Activated CD4-positive, alpha-beta memory T cell treated with anti-CD3 and anti-CD28 coated beads for 36 hours (primary cell): ENCODE results near the gene GPD2. TPM values are rescaled to one million over a fixed set of nuclear protein-coding genes. Genes with fewer than 3 reads are reported as not detected.
"Not testable (repeated sequence)": the region's sequence is repeated elsewhere in the genome, so short reads cannot be mapped to it uniquely, and the experiment has no call there.

Source experiments
- CTCF ChIA-PET: fragments of 350-600 bp; sonication (Branson Sonifier 250); formaldehyde crosslinking; loops from one replicate; lab custom pipeline; 2021; ENCODE audit warnings: antibody characterized with exemption, inconsistent platforms; lab: Charles Lee
- POLR2A ChIA-PET: fragments of 350-600 bp; sonication (Branson Sonifier 250); formaldehyde crosslinking; loops from one replicate; lab custom pipeline; 2021; ENCODE audit warnings: antibody characterized with exemption; lab: Charles Lee
- DNase-seq: peaks from one replicate; pipeline ENCODE4 v3.0.0-alpha.2; 2020
- H3K27ac Mint-ChIP-seq: one replicate; pipeline ENCODE4 v1.8.0; 2021; ENCODE audit warnings: mixed read lengths
- H3K27me3 Mint-ChIP-seq: one replicate; pipeline ENCODE4 v1.8.0; 2021; ENCODE audit warnings: mixed read lengths
- H3K36me3 Mint-ChIP-seq: one replicate; pipeline ENCODE4 v1.8.0; 2021; ENCODE audit warnings: mixed read lengths
- H3K4me1 Mint-ChIP-seq: one replicate; pipeline ENCODE4 v1.8.0; 2021; ENCODE audit warnings: low read depth, mixed read lengths
- H3K4me3 Mint-ChIP-seq: one replicate; pipeline ENCODE4 v1.8.0; 2021; ENCODE audit warnings: mild to moderate bottlenecking, mixed read lengths
- H3K9me3 Mint-ChIP-seq: one replicate; pipeline ENCODE4 v1.8.0; 2021; ENCODE audit warnings: mixed read lengths
- intact Hi-C: fragments of 100-400 bp; cut with micrococcal nuclease; formaldehyde crosslinking; loops from one replicate; pipeline ENCODE4 v1.15.1; 2023
- total RNA-seq, 2 experiments: library from RNA; stranded (reverse); gene quantifications; one replicate each; pipeline ENCODE4 v1.2.3, GENCODE V29; 2021

Gene GPD2
- total RNA-seq, 2 experiments from 2014 or later: 27.3 to 28.6 TPM

- DNase-seq: no peak
- peak overlapping the region; percentile 33 for H3K27ac Mint-ChIP-seq
- ChIA-PET POLR2A (no interaction called here), CTCF (no interaction called here)
- no peaks in the 10 kb centered on the region for H3K9me3 Mint-ChIP-seq
- intact Hi-C loops: no loop called here
- peaks cover 6% of the 10 kb centered on the region for H3K36me3 Mint-ChIP-seq
- H3K4me3 Mint-ChIP-seq: no peak overlapping the region
- peaks cover 24% of the 10 kb centered on the region for H3K4me1 Mint-ChIP-seq
- H3K27me3 Mint-ChIP-seq: no peaks in the 10 kb centered on the region
Observed at GRCh38 chr2:156483741-156484173, 47.6 kb downstream of the GPD2 start.

- Mint-ChIP-seq H3K27ac (no peak overlapping the region), H3K36me3 (peaks cover 7% of the 10 kb centered on the region), H3K27me3 (no peaks in the 10 kb centered on the region), H3K4me1 (peaks cover 29% of the 10 kb centered on the region), H3K9me3 (no peaks in the 10 kb centered on the region), H3K4me3 (no peak overlapping the region)
- intact Hi-C loops: no loop called here
- DNase-seq: no peak
- ChIA-PET CTCF (interaction anchor here (1.6 kb wide), 1 partner anchor 10 kb away, joined by 3 read pairs; no protein-coding TSS in a partner anchor), POLR2A (no interaction called here)
Observed at GRCh38 chr2:156486147-156486546, 50.0 kb downstream of the GPD2 start.

- ChIA-PET POLR2A (no interaction called here), CTCF (interaction anchor here (1.0 to 1.6 kb wide), 3 partner anchors 11 to 152 kb away, joined by 3 to 4 read pairs (median 3); no protein-coding TSS in a partner anchor)
- intact Hi-C loops: no loop called here
- Mint-ChIP-seq H3K36me3 (peaks cover 10% of the 10 kb centered on the region), H3K9me3 (no peaks in the 10 kb centered on the region), H3K4me1 (peaks cover 33% of the 10 kb centered on the region), H3K27ac (no peak overlapping the region), H3K4me3 (no peak overlapping the region), H3K27me3 (no peaks in the 10 kb centered on the region)
- no peak for DNase-seq
Observed at GRCh38 chr2:156486614-156487013, 50.4 kb downstream of the GPD2 start.

- DNase-seq: no peak
- Mint-ChIP-seq H3K9me3 (no peaks in the 10 kb centered on the region), H3K27ac (no peak overlapping the region), H3K4me1 (peaks cover 34% of the 10 kb centered on the region), H3K36me3 (peaks cover 10% of the 10 kb centered on the region), H3K4me3 (no peak overlapping the region), H3K27me3 (no peaks in the 10 kb centered on the region)
- ChIA-PET CTCF (no interaction called here), POLR2A (no interaction called here)
- intact Hi-C loops: no loop called here
Observed at GRCh38 chr2:156489195-156489594, 53.0 kb downstream of the GPD2 start.

- Mint-ChIP-seq H3K36me3 (peaks cover 9% of the 10 kb centered on the region), H3K27me3 (no peaks in the 10 kb centered on the region), H3K27ac (peak overlapping the region; percentile 69), H3K4me3 (no peak overlapping the region), H3K9me3 (no peaks in the 10 kb centered on the region), H3K4me1 (peaks cover 34% of the 10 kb centered on the region)
- DNase-seq: no peak
- CTCF ChIA-PET: interaction anchor here (1.4 kb wide), 1 partner anchor 154 kb away, joined by 4 read pairs; no protein-coding TSS in a partner anchor
- POLR2A ChIA-PET: no interaction called here
- intact Hi-C loops: loop anchor here (1.0 to 5.0 kb wide), 4 partner anchors 14 to 149 kb away; partner anchors contain the start of gene GPD2
Observed at GRCh38 chr2:156489750-156490465, 53.7 kb downstream of the GPD2 start.

GRCh38 chr2:156490466-156490840 is 54.3 kb downstream of the GPD2 start:
- DNase-seq: no peak
- peaks cover 34% of the 10 kb centered on the region for H3K4me1 Mint-ChIP-seq

GRCh38 chr2:156491176-156491575 is 55.0 kb downstream of the GPD2 start:
- Mint-ChIP-seq H3K36me3 (peaks cover 7% of the 10 kb centered on the region), H3K4me1 (peaks cover 40% of the 10 kb centered on the region), H3K27me3 (no peaks in the 10 kb centered on the region), H3K9me3 (no peaks in the 10 kb centered on the region), H3K4me3 (no peak overlapping the region), H3K27ac (no peak overlapping the region)
- CTCF ChIA-PET: interaction anchor here (1.4 kb wide), 1 partner anchor 156 kb away, joined by 4 read pairs; no protein-coding TSS in a partner anchor
- intact Hi-C loops: loop anchor here (2.0 to 5.0 kb wide), 2 partner anchors 36 to 54 kb away; partner anchors contain the start of gene GPD2
- no peak for DNase-seq
- POLR2A ChIA-PET: interaction anchor here (0.6 kb wide), 1 partner anchor 87 kb away, joined by 5 read pairs; no protein-coding TSS in a partner anchor

More at GRCh38 chr2:156490466-156490840, 54.3 kb downstream of the GPD2 start:
- H3K36me3 Mint-ChIP-seq: peaks cover 7% of the 10 kb centered on the region
- H3K27me3 Mint-ChIP-seq: no peaks in the 10 kb centered on the region
- no peak overlapping the region for H3K4me3 Mint-ChIP-seq
- H3K27ac Mint-ChIP-seq: no peak overlapping the region
- H3K9me3 Mint-ChIP-seq: no peaks in the 10 kb centered on the region
- POLR2A ChIA-PET: interaction anchor here (0.6 kb wide), 1 partner anchor 87 kb away, joined by 5 read pairs; no protein-coding TSS in a partner anchor
- intact Hi-C loops: loop anchor here (1.0 to 5.0 kb wide), 4 partner anchors 14 to 149 kb away; partner anchors contain the start of gene GPD2
- CTCF ChIA-PET: interaction anchor here (1.4 kb wide), 1 partner anchor 155 kb away, joined by 4 read pairs; no protein-coding TSS in a partner anchor

- DNase-seq: no peak
- ChIA-PET POLR2A (no interaction called here), CTCF (no interaction called here)
- Mint-ChIP-seq H3K27me3 (no peaks in the 10 kb centered on the region), H3K36me3 (peaks cover 7% of the 10 kb centered on the region), H3K4me3 (no peak overlapping the region), H3K27ac (no peak overlapping the region), H3K9me3 (no peaks in the 10 kb centered on the region), H3K4me1 (peaks cover 42% of the 10 kb centered on the region)
- intact Hi-C loops: loop anchor here (5.0 kb wide), 1 partner anchor 34 kb away; no protein-coding TSS in a partner anchor
Observed at GRCh38 chr2:156492979-156493378, 56.8 kb downstream of the GPD2 start.

- POLR2A ChIA-PET, intact Hi-C loops, H3K27me3 Mint-ChIP-seq, CTCF ChIA-PET, H3K27ac Mint-ChIP-seq, H3K9me3 Mint-ChIP-seq, H3K36me3 Mint-ChIP-seq, DNase-seq, H3K4me3 Mint-ChIP-seq: not testable (repeated sequence)
- H3K4me1 Mint-ChIP-seq: peaks cover 25% of the 10 kb centered on the region
Observed at GRCh38 chr2:156495998-156496397, 59.8 kb downstream of the GPD2 start.

- H3K27ac Mint-ChIP-seq: no peak overlapping the region
Observed at GRCh38 chr2:156505696-156506095, 69.5 kb downstream of the GPD2 start.

GRCh38 chr2:156511122-156511521 is 74.9 kb downstream of the GPD2 start:
- H3K4me1 Mint-ChIP-seq: no peaks in the 10 kb centered on the region
- H3K27me3 Mint-ChIP-seq: no peaks in the 10 kb centered on the region
- ChIA-PET POLR2A (no interaction called here), CTCF (no interaction called here)
- no peak overlapping the region for H3K27ac Mint-ChIP-seq
- no peak for DNase-seq
- peaks cover 10% of the 10 kb centered on the region for H3K36me3 Mint-ChIP-seq
- no peak overlapping the region for H3K4me3 Mint-ChIP-seq
- intact Hi-C loops: no loop called here
- no peaks in the 10 kb centered on the region for H3K9me3 Mint-ChIP-seq

More at GRCh38 chr2:156505696-156506095, 69.5 kb downstream of the GPD2 start:
- Mint-ChIP-seq H3K27me3 (no peaks in the 10 kb centered on the region), H3K9me3 (no peaks in the 10 kb centered on the region), H3K36me3 (no peaks in the 10 kb centered on the region), H3K4me1 (peaks cover 3% of the 10 kb centered on the region), H3K4me3 (no peak overlapping the region)
- intact Hi-C loops: no loop called here
- ChIA-PET CTCF (no interaction called here), POLR2A (no interaction called here)
- no peak for DNase-seq

GRCh38 chr2:156511803-156512202 is 75.6 kb downstream of the GPD2 start:
- H3K27ac Mint-ChIP-seq: no peak overlapping the region
- POLR2A ChIA-PET: no interaction called here
- H3K4me3 Mint-ChIP-seq: no peak overlapping the region
- intact Hi-C loops: no loop called here
- no peaks in the 10 kb centered on the region for H3K27me3 Mint-ChIP-seq
- no peaks in the 10 kb centered on the region for H3K4me1 Mint-ChIP-seq
- DNase-seq: no peak
- CTCF ChIA-PET: no interaction called here
- H3K36me3 Mint-ChIP-seq: peaks cover 10% of the 10 kb centered on the region
- no peaks in the 10 kb centered on the region for H3K9me3 Mint-ChIP-seq
